Trophoblast cell (in vitro differentiated cells and primary cell): ENCODE measurements around the gene ERF.

Experiments
- DNase-seq, 2 donors: peaks; one replicate each; pipeline ENCODE4 v3.0.0-alpha.2; 2016
- H2AFZ ChIP-seq: 2 replicates; pipeline ENCODE4 v1.6.1; 2013; ENCODE audit warnings: low read length, moderate library complexity, mild to moderate bottlenecking; ENCODE audit not compliant: insufficient read depth, poor library complexity
- H2AK5ac ChIP-seq: 2 replicates; pipeline ENCODE4 v1.6.1; 2013; ENCODE audit warnings: mild to moderate bottlenecking, low read length
- H2BK120ac ChIP-seq: 2 replicates; pipeline ENCODE4 v1.6.1; 2013; ENCODE audit warnings: low read length, mild to moderate bottlenecking, moderate library complexity; ENCODE audit not compliant: insufficient read depth, poor library complexity
- H2BK12ac ChIP-seq: 2 replicates; pipeline ENCODE4 v1.6.1; 2013; ENCODE audit warnings: mild to moderate bottlenecking, low read length, moderate library complexity
- H2BK5ac ChIP-seq: 2 replicates; pipeline ENCODE4 v1.6.1; 2013; ENCODE audit warnings: low read length, low read depth, moderate library complexity, mild to moderate bottlenecking; ENCODE audit not compliant: poor library complexity
- H3K14ac ChIP-seq: 2 replicates; pipeline ENCODE4 v1.6.1; 2013; ENCODE audit warnings: mild to moderate bottlenecking, low read length
- H3K18ac ChIP-seq: 2 replicates; pipeline ENCODE4 v1.6.1; 2013; ENCODE audit warnings: mild to moderate bottlenecking, low read length
- H3K23ac ChIP-seq: 2 replicates; pipeline ENCODE4 v1.6.1; 2013; ENCODE audit warnings: low read length
- H3K27ac ChIP-seq: 2 replicates; pipeline ENCODE4 v1.5.1; 2013; ENCODE audit warnings: low read depth, mild to moderate bottlenecking, inconsistent platforms, low read length, moderate library complexity
- H3K27me3 ChIP-seq: 2 replicates; pipeline ENCODE4 v1.6.1; 2013; ENCODE audit warnings: inconsistent platforms, mild to moderate bottlenecking, low read length, moderate library complexity; ENCODE audit not compliant: insufficient read depth
- H3K36me3 ChIP-seq, 2 experiments: 1 replicate in 1 of 2; 2 replicates in 1 of 2; pipeline ENCODE4 v1.6.1; 2013; ENCODE audit warnings: low read length in 2 of 2, mild to moderate bottlenecking in 2 of 2, moderate library complexity in 1 of 2; ENCODE audit not compliant: insufficient read depth in 2 of 2, control insufficient read depth in 1 of 2
- H3K4ac ChIP-seq: 2 replicates; pipeline ENCODE4 v1.6.1; 2013; ENCODE audit warnings: low read depth, mild to moderate bottlenecking, low read length, moderate library complexity
- H3K4me1 ChIP-seq, 2 experiments: 1 replicate in 1 of 2; 2 replicates in 1 of 2; pipeline ENCODE4 v1.6.1; 2013; ENCODE audit warnings: low read length in 2 of 2, mild to moderate bottlenecking in 2 of 2, moderate library complexity in 1 of 2; ENCODE audit not compliant: insufficient read depth in 2 of 2, control insufficient read depth in 1 of 2
- H3K4me2 ChIP-seq: 2 replicates; pipeline ENCODE4 v1.6.1; 2013; ENCODE audit warnings: inconsistent platforms, mild to moderate bottlenecking, low read length, moderate library complexity
- H3K4me3 ChIP-seq: 2 replicates; pipeline ENCODE4 v1.5.1; 2013; ENCODE audit warnings: mild to moderate bottlenecking, low read depth, low read length, inconsistent platforms
- H3K79me1 ChIP-seq: one replicate; pipeline ENCODE4 v1.6.1; 2013; ENCODE audit warnings: low read length
- H3K79me2 ChIP-seq: 2 replicates; pipeline ENCODE4 v1.6.1; 2013; ENCODE audit warnings: low read length, mild to moderate bottlenecking; ENCODE audit not compliant: control insufficient read depth, insufficient read depth, poor library complexity
- H3K9ac ChIP-seq: 2 replicates; pipeline ENCODE4 v1.6.1; 2013; ENCODE audit warnings: mild to moderate bottlenecking, low read length
- H3K9me3 ChIP-seq: 2 replicates; pipeline ENCODE4 v1.6.1; 2013; ENCODE audit warnings: low read depth, mild to moderate bottlenecking, control low read depth, inconsistent platforms, low read length; ENCODE audit not compliant: insufficient read depth
- H4K12ac ChIP-seq: 2 replicates; pipeline ENCODE4 v1.6.1; 2013; ENCODE audit warnings: low read depth, mild to moderate bottlenecking, low read length, moderate library complexity
- H4K8ac ChIP-seq: 2 replicates; pipeline ENCODE4 v1.6.1; 2013; ENCODE audit warnings: low read depth, mild to moderate bottlenecking, low read length, moderate library complexity
- H4K91ac ChIP-seq: one replicate; pipeline ENCODE4 v1.6.1; 2013; ENCODE audit warnings: low read depth, mild to moderate bottlenecking, low read length, moderate library complexity
- WGBS: extraction: QIAGEN DNeasy Blood & Tissue Kit; methylation state at CpG from one replicate; pipeline ENCODE4 v1.1.7; 2013; ENCODE audit warnings: missing lambda C conversion rate; ENCODE audit not compliant: insufficient read length, insufficient coverage; ENCODE audit errors: extremely low coverage; 5-methylcytosine and 5-hydroxymethylcytosine counted together

ERF gene

GRCh38 chr19:42297039-42297438 is 42.1 kb upstream of the ERF start:
- no peak overlapping the region for H3K18ac ChIP-seq
- H2BK120ac ChIP-seq = no peak overlapping the region
- H3K4me1 ChIP-seq = peaks cover 0 to 3% of the 10 kb centered on the region in 2 experiments
- H3K4me2 ChIP-seq = no peak overlapping the region
- H2BK12ac ChIP-seq = no peak overlapping the region
- no peak for DNase-seq
- no peak overlapping the region for H2BK5ac ChIP-seq
- no peak overlapping the region for H3K9ac ChIP-seq
- no peak overlapping the region for H4K12ac ChIP-seq
- no peak overlapping the region for H2AK5ac ChIP-seq
- peaks cover under 1% of the 10 kb centered on the region for H3K79me1 ChIP-seq
- H3K36me3 ChIP-seq = peaks cover 47 to 51% of the 10 kb centered on the region in 2 experiments
- no peaks in the 10 kb centered on the region for H3K27me3 ChIP-seq
- no peak overlapping the region for H3K4me3 ChIP-seq
- H3K27ac ChIP-seq = no peak overlapping the region
- peaks cover 3% of the 10 kb centered on the region for H3K9me3 ChIP-seq
- H3K23ac ChIP-seq = no peak overlapping the region
- H3K4ac ChIP-seq = no peak overlapping the region
- H4K8ac ChIP-seq = no peak overlapping the region
- H2AFZ ChIP-seq = no peak overlapping the region
- peaks cover under 1% of the 10 kb centered on the region for H3K79me2 ChIP-seq
- H4K91ac ChIP-seq = no peak overlapping the region
- H3K14ac ChIP-seq = no peak overlapping the region
- WGBS = no CpG with 5 or more reads among the region's 15 CpGs

- Histone ChIP-seq H3K9ac (no peak overlapping the region), H4K91ac (no peak overlapping the region), H3K4ac (no peak overlapping the region), H3K23ac (no peak overlapping the region), H2AK5ac (no peak overlapping the region), H3K79me2 (no peaks in the 10 kb centered on the region), H3K4me2 (no peak overlapping the region), H3K79me1 (no peaks in the 10 kb centered on the region), H3K4me3 (no peak overlapping the region), H3K4me1 (peaks cover 0 to under 1% of the 10 kb centered on the region in 2 experiments), H4K8ac (no peak overlapping the region), H4K12ac (no peak overlapping the region), H3K14ac (no peak overlapping the region), H2AFZ (no peak overlapping the region), H3K27ac (no peak overlapping the region), H3K36me3 (peaks cover 58 to 61% of the 10 kb centered on the region in 2 experiments), H2BK12ac (no peak overlapping the region), H2BK120ac (no peak overlapping the region), H3K18ac (no peak overlapping the region), H3K9me3 (peaks cover 3% of the 10 kb centered on the region), H2BK5ac (no peak overlapping the region), H3K27me3 (no peaks in the 10 kb centered on the region)
- peak; percentile 72 to 90 for DNase-seq
- WGBS = no CpG with 5 or more reads among the region's 6 CpGs
Observed at GRCh38 chr19:42295831-42296525, 41.0 kb upstream of the ERF start.

- no peak overlapping the region for H2AK5ac ChIP-seq
- no peak overlapping the region for H2BK5ac ChIP-seq
- H4K12ac ChIP-seq = no peak overlapping the region
- no peak overlapping the region for H3K4me2 ChIP-seq
- H2BK120ac ChIP-seq = no peak overlapping the region
- H3K18ac ChIP-seq = no peak overlapping the region
- H3K79me1 ChIP-seq = no peaks in the 10 kb centered on the region
- H3K27me3 ChIP-seq = no peaks in the 10 kb centered on the region
- DNase-seq = no peak
- H3K79me2 ChIP-seq = no peaks in the 10 kb centered on the region
- H3K9me3 ChIP-seq = peaks cover 3% of the 10 kb centered on the region
- H4K8ac ChIP-seq = no peak overlapping the region
- no peak overlapping the region for H3K9ac ChIP-seq
- no peak overlapping the region for H2AFZ ChIP-seq
- H3K27ac ChIP-seq = no peak overlapping the region
- H3K23ac ChIP-seq = no peak overlapping the region
- H4K91ac ChIP-seq = no peak overlapping the region
- H3K4ac ChIP-seq = no peak overlapping the region
- no peak overlapping the region for H2BK12ac ChIP-seq
- no peak overlapping the region for H3K14ac ChIP-seq
- no CpG with 5 or more reads among the region's 5 CpGs for WGBS
- no peaks in the 10 kb centered on the region for H3K4me1 ChIP-seq
- no peak overlapping the region for H3K4me3 ChIP-seq
- peaks cover 64 to 68% of the 10 kb centered on the region in 2 experiments for H3K36me3 ChIP-seq
Observed at GRCh38 chr19:42295342-42295741, 40.4 kb upstream of the ERF start.

- H2BK120ac ChIP-seq = no peak overlapping the region
- H3K27me3 ChIP-seq = no peaks in the 10 kb centered on the region
- H3K36me3 ChIP-seq = peaks cover 66 to 69% of the 10 kb centered on the region in 2 experiments
- H3K4ac ChIP-seq = no peak overlapping the region
- no peak overlapping the region for H4K91ac ChIP-seq
- no peak overlapping the region for H3K14ac ChIP-seq
- no peaks in the 10 kb centered on the region for H3K79me1 ChIP-seq
- no peak overlapping the region for H3K18ac ChIP-seq
- WGBS = no CpG with 5 or more reads among the region's 24 CpGs
- no peak overlapping the region for H3K4me3 ChIP-seq
- H3K23ac ChIP-seq = no peak overlapping the region
- H3K9ac ChIP-seq = no peak overlapping the region
- peaks cover 3% of the 10 kb centered on the region for H3K9me3 ChIP-seq
- no peak for DNase-seq
- no peak overlapping the region for H4K8ac ChIP-seq
- no peak overlapping the region for H3K27ac ChIP-seq
- no peak overlapping the region for H2AFZ ChIP-seq
- no peak overlapping the region for H2AK5ac ChIP-seq
- H3K79me2 ChIP-seq = no peaks in the 10 kb centered on the region
- H4K12ac ChIP-seq = no peak overlapping the region
- H2BK5ac ChIP-seq = no peak overlapping the region
- H3K4me2 ChIP-seq = no peak overlapping the region
- H3K4me1 ChIP-seq = no peaks in the 10 kb centered on the region
- no peak overlapping the region for H2BK12ac ChIP-seq
Observed at GRCh38 chr19:42294471-42295137, 39.7 kb upstream of the ERF start.
